Endothelial cell of umbilical vein (primary cell): ENCODE measurements around the gene NPSR1.

Source experiments
- POLR2A ChIP-seq: IDR thresholded peaks from 2 replicates; pipeline ENCODE4 v1.6.1; 2012; ENCODE audit warnings: low read depth, mild to moderate bottlenecking, control low read depth, low read length
- POLR2AphosphoS5 ChIP-seq: IDR thresholded peaks from 2 replicates; pipeline ENCODE4 v1.6.1; 2012; ENCODE audit warnings: low read depth, mild to moderate bottlenecking, control low read depth, low read length, moderate library complexity; ENCODE audit not compliant: insufficient read depth
- TF ChIP-seq, protein P1 (sequence below), 2 donors: IDR thresholded peaks; 1 replicate in 1 of 2; 2 replicates in 1 of 2; pipeline ENCODE4 v1.5.1; 2011; ENCODE audit warnings: low read length in 2 of 2, mild to moderate bottlenecking in 2 of 2, moderate library complexity in 2 of 2, control low read depth in 1 of 2, inconsistent platforms in 1 of 2, low read depth in 1 of 2; ENCODE audit not compliant: insufficient read depth in 1 of 2; ENCODE audit errors: extremely low read depth in 1 of 2

- TF ChIP-seq, protein P1, sequence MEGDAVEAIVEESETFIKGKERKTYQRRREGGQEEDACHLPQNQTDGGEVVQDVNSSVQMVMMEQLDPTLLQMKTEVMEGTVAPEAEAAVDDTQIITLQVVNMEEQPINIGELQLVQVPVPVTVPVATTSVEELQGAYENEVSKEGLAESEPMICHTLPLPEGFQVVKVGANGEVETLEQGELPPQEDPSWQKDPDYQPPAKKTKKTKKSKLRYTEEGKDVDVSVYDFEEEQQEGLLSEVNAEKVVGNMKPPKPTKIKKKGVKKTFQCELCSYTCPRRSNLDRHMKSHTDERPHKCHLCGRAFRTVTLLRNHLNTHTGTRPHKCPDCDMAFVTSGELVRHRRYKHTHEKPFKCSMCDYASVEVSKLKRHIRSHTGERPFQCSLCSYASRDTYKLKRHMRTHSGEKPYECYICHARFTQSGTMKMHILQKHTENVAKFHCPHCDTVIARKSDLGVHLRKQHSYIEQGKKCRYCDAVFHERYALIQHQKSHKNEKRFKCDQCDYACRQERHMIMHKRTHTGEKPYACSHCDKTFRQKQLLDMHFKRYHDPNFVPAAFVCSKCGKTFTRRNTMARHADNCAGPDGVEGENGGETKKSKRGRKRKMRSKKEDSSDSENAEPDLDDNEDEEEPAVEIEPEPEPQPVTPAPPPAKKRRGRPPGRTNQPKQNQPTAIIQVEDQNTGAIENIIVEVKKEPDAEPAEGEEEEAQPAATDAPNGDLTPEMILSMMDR (IDR thresholded peaks at IDR 0.05; ENCODE audit: extremely low read depth in 1 of 2, insufficient read depth in 1 of 2, low read depth in 1 of 2, low read length in 2 of 2), result no peak
- TF ChIP-seq POLR2AphosphoS5 (no peak), POLR2A (no peak)
Measured at GRCh38 chr7:34850681-34851080, 192.7 kb downstream of the NPSR1 start.
